GM23338 (cell line): Measurements from ENCODE around the gene IDI2. TPM values are rescaled to one million over a fixed set of nuclear protein-coding genes. Genes with fewer than 3 reads are reported as not detected.

Source experiments
- ATAC-seq: fragments of 200-7000 bp; cut with Tn5 transposase; 3 replicates; pipeline ENCODE4 v1.9.1; 2020
- DNase-seq: peaks from one replicate; pipeline ENCODE4 v3.0.0-alpha.2; 2015; ENCODE audit warnings: low spot score
- H2AFZ ChIP-seq: fragments of 200-600 bp; sonication (generic); 2 replicates; pipeline ENCODE4 v1.8.0; 2016; ENCODE audit warnings: antibody characterized with exemption, mild to moderate bottlenecking, moderate library complexity
- H3F3A ChIP-seq: fragments of 200-600 bp; sonication (generic); replicated peaks from 2 replicates; pipeline ENCODE4 v1.8.0; 2017; ENCODE audit warnings: antibody characterized with exemption, mixed run types, low read depth
- H3K27ac ChIP-seq: fragments of 200-600 bp; sonication (generic); 2 replicates; pipeline ENCODE4 v1.6.1; 2016; ENCODE audit warnings: low read depth
- H3K27me3 ChIP-seq: fragments of 200-600 bp; sonication (generic); 2 replicates; pipeline ENCODE4 v1.8.0; 2016; ENCODE audit warnings: mild to moderate bottlenecking, mixed run types, moderate library complexity; ENCODE audit not compliant: insufficient read depth
- H3K36me3 ChIP-seq: fragments of 200-600 bp; sonication (generic); 2 replicates; pipeline ENCODE4 v1.8.0; 2016; ENCODE audit warnings: mild to moderate bottlenecking; ENCODE audit not compliant: insufficient read depth
- H3K4me1 ChIP-seq: fragments of 200-600 bp; sonication (generic); 2 replicates; pipeline ENCODE4 v1.8.0; 2016; ENCODE audit warnings: mild to moderate bottlenecking, moderate library complexity; ENCODE audit not compliant: insufficient read depth
- H3K4me2 ChIP-seq: fragments of 200-600 bp; sonication (generic); 2 replicates; pipeline ENCODE4 v1.7.1; 2017; ENCODE audit warnings: mixed run types
- H3K4me3 ChIP-seq: fragments of 200-600 bp; sonication (generic); 2 replicates; pipeline ENCODE4 v1.6.1; 2016; ENCODE audit warnings: mixed run types
- H3K79me2 ChIP-seq: fragments of 200-600 bp; sonication (generic); replicated peaks from 2 replicates; pipeline ENCODE4 v1.8.0; 2017; ENCODE audit warnings: mild to moderate bottlenecking; ENCODE audit not compliant: insufficient read depth
- H3K9me2 ChIP-seq: fragments of 200-600 bp; sonication (generic); 2 replicates; pipeline ENCODE4 v1.8.0; 2017; ENCODE audit not compliant: insufficient read depth
- H4K20me1 ChIP-seq: fragments of 200-600 bp; sonication (generic); replicated peaks from 2 replicates; pipeline ENCODE4 v1.8.0; 2017; ENCODE audit warnings: mild to moderate bottlenecking; ENCODE audit not compliant: insufficient read depth
- H3K27ac Mint-ChIP-seq: 2 replicates; pipeline ENCODE4 v1.8.0; 2020; ENCODE audit warnings: inconsistent platforms, mild to moderate bottlenecking, moderate library complexity, mixed read lengths
- H3K27me3 Mint-ChIP-seq: 3 replicates; pipeline ENCODE4 v1.8.0; 2022; ENCODE audit warnings: low read depth, mild to moderate bottlenecking, moderate library complexity, mixed read lengths, inconsistent platforms; ENCODE audit not compliant: insufficient read depth, poor library complexity
- H3K36me3 Mint-ChIP-seq: 3 replicates; pipeline ENCODE4 v1.8.0; 2021; ENCODE audit warnings: low read depth, mild to moderate bottlenecking, inconsistent platforms, moderate library complexity, mixed read lengths
- H3K4me1 Mint-ChIP-seq: 3 replicates; pipeline ENCODE4 v1.8.0; 2020; ENCODE audit warnings: mild to moderate bottlenecking, inconsistent platforms, mixed read lengths
- H3K4me3 Mint-ChIP-seq: 3 replicates; pipeline ENCODE4 v1.8.0; 2021; ENCODE audit warnings: moderate library complexity, mild to moderate bottlenecking, inconsistent platforms, mixed read lengths
- H3K9me3 Mint-ChIP-seq: 3 replicates; pipeline ENCODE4 v1.8.0; 2020; ENCODE audit warnings: moderate library complexity, mild to moderate bottlenecking, inconsistent platforms, mixed read lengths
- CREB1 ChIP-seq: fragments of 250-450 bp; sonication (Bioruptor Pico); IDR thresholded peaks from 2 replicates; pipeline ENCODE4 v1.5.0; 2020; ENCODE audit warnings: low read depth, mild to moderate bottlenecking, moderate library complexity
- ETS1 ChIP-seq: IDR thresholded peaks from 2 replicates; pipeline ENCODE4 v1.6.1; 2016; ENCODE audit warnings: antibody characterized with exemption
- EZH2 ChIP-seq: fragments of 200-600 bp; sonication (generic); IDR thresholded peaks from one replicate; pipeline ENCODE4 v1.8.0; 2017; ENCODE audit warnings: antibody characterized with exemption, mild to moderate bottlenecking, low read depth; ENCODE audit not compliant: unreplicated experiment
- EZH2phosphoT487 ChIP-seq: fragments of 200-600 bp; sonication (generic); IDR thresholded peaks from one replicate; pipeline ENCODE4 v1.8.1; 2018; ENCODE audit warnings: antibody characterized with exemption; ENCODE audit not compliant: unreplicated experiment
- JUNB ChIP-seq: IDR thresholded peaks from one replicate; pipeline ENCODE4 v1.6.1; 2016; ENCODE audit warnings: antibody characterized with exemption; ENCODE audit not compliant: unreplicated experiment
- NANOG ChIP-seq: IDR thresholded peaks from 2 replicates; pipeline ENCODE4 v1.6.1; 2016; ENCODE audit warnings: antibody characterized with exemption, borderline replicate concordance
- POLR2AphosphoS5 ChIP-seq: IDR thresholded peaks from 2 replicates; pipeline ENCODE4 v1.6.1; 2016; ENCODE audit warnings: antibody characterized with exemption, low read depth
- STAT1 ChIP-seq: IDR thresholded peaks from one replicate; pipeline ENCODE4 v1.6.1; 2016; ENCODE audit warnings: antibody characterized with exemption; ENCODE audit not compliant: unreplicated experiment
- ZNF114 ChIP-seq: fragments of 250-450 bp; sonication (Bioruptor Pico); IDR thresholded peaks from 2 replicates; pipeline ENCODE4 v1.5.0; 2020; ENCODE audit warnings: mild to moderate bottlenecking, moderate library complexity
- ZNF331 ChIP-seq: fragments of 250-450 bp; sonication (Bioruptor Pico); IDR thresholded peaks from 2 replicates; pipeline ENCODE4 v1.5.0; 2020; ENCODE audit warnings: low read depth, mild to moderate bottlenecking, moderate library complexity
- long read RNA-seq: library from polyadenylated mRNA; unstranded; transcript quantifications from one replicate; pipeline ENCODE4 v2.0.0, GENCODE V29; 2020; ENCODE audit not compliant: unreplicated experiment
- polyA plus RNA-seq: library from polyadenylated mRNA; unstranded; fragments of >200 nt; fragmentation: Nextera tagmentation; extraction: Ambion mirVana; gene quantifications from 2 replicates; pipeline ENCODE4 v1.2.1, GENCODE V29; 2016
- total RNA-seq: library from RNA; depleted of rRNA; stranded (reverse); fragments of >200 nt; shearing (Covaris generic); gene quantifications from 2 replicates; pipeline ENCODE4 v1.2.3, GENCODE V29; 2014; rRNA removed
- TF ChIP-seq, protein P1 (sequence below): fragments of 250-450 bp; sonication (Bioruptor Pico); IDR thresholded peaks from 2 replicates; pipeline ENCODE4 v1.5.0; 2020; ENCODE audit warnings: mild to moderate bottlenecking, moderate library complexity
- TF ChIP-seq, protein P2 (sequence below), 2 experiments: fragments of 200-600 bp in 1 of 2; sonication (generic) in 1 of 2; conservative IDR thresholded peaks; 2 replicates each; pipeline versions ENCODE4 v1.5.1 to v1.6.1; 2016 to 2017; ENCODE audit warnings: antibody characterized with exemption in 2 of 2, low read depth in 2 of 2, mild to moderate bottlenecking in 2 of 2, moderate library complexity in 1 of 2
- TF ChIP-seq, protein P3 (sequence below): IDR thresholded peaks from one replicate; pipeline ENCODE4 v1.6.1; 2018; ENCODE audit warnings: antibody characterized with exemption; ENCODE audit not compliant: unreplicated experiment

Gene IDI2
- not detected in 2 replicates for total RNA-seq
- polyA plus RNA-seq, result not detected in 2 replicates
- long read RNA-seq, result 0 reads

DNA sequence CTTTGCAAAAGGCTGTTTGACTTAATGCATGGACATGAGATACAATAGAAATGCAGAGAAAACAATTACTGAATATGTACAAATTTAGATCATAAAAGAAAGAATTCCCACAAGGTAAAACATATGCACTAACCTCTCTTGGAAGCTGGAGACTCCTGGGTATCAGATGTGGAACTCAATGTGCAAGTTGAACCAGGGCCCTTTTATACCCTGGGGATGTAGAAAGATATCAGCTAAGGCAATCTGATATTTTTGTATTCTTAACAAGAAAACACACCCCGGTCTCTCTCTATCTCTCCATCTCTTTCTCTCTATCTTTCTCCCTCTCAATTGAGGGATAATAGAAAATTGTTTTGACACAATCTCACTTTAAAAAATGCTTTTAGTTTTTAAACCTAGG is at the start of gene IDI2:
Gene IDI2, minus strand, starts transcription at position 177 of the 400 bp plus-strand sequence. CDS start 1,136 bp downstream, outside the sequence.
- no peak within 1 kb of the TSS for H3K27ac Mint-ChIP-seq
- H3K27me3 ChIP-seq, result no peaks in the 10 kb centered on the region
- peaks cover 11% of the 10 kb centered on the region; the same call in 1 of the 2 replicates for H3K4me1 ChIP-seq
- no peaks in the 10 kb centered on the region for H3K79me2 ChIP-seq
- H3K9me2 ChIP-seq, result no peaks in the 10 kb centered on the region
- 0 out of 2 replicates have a peak, but pooled peaks cover 4% of the 10 kb centered on the region for H3F3A ChIP-seq
- H2AFZ ChIP-seq, result no peak within 1 kb of the TSS
- H3K27me3 Mint-ChIP-seq, result peaks cover 5% of the 10 kb centered on the region
- DNase-seq (no peak), ATAC-seq (no peak)
- H3K4me3 Mint-ChIP-seq, result no peak within 1 kb of the TSS
- H3K4me3 ChIP-seq, result no peak within 1 kb of the TSS
- TF ChIP-seq, protein P1, sequence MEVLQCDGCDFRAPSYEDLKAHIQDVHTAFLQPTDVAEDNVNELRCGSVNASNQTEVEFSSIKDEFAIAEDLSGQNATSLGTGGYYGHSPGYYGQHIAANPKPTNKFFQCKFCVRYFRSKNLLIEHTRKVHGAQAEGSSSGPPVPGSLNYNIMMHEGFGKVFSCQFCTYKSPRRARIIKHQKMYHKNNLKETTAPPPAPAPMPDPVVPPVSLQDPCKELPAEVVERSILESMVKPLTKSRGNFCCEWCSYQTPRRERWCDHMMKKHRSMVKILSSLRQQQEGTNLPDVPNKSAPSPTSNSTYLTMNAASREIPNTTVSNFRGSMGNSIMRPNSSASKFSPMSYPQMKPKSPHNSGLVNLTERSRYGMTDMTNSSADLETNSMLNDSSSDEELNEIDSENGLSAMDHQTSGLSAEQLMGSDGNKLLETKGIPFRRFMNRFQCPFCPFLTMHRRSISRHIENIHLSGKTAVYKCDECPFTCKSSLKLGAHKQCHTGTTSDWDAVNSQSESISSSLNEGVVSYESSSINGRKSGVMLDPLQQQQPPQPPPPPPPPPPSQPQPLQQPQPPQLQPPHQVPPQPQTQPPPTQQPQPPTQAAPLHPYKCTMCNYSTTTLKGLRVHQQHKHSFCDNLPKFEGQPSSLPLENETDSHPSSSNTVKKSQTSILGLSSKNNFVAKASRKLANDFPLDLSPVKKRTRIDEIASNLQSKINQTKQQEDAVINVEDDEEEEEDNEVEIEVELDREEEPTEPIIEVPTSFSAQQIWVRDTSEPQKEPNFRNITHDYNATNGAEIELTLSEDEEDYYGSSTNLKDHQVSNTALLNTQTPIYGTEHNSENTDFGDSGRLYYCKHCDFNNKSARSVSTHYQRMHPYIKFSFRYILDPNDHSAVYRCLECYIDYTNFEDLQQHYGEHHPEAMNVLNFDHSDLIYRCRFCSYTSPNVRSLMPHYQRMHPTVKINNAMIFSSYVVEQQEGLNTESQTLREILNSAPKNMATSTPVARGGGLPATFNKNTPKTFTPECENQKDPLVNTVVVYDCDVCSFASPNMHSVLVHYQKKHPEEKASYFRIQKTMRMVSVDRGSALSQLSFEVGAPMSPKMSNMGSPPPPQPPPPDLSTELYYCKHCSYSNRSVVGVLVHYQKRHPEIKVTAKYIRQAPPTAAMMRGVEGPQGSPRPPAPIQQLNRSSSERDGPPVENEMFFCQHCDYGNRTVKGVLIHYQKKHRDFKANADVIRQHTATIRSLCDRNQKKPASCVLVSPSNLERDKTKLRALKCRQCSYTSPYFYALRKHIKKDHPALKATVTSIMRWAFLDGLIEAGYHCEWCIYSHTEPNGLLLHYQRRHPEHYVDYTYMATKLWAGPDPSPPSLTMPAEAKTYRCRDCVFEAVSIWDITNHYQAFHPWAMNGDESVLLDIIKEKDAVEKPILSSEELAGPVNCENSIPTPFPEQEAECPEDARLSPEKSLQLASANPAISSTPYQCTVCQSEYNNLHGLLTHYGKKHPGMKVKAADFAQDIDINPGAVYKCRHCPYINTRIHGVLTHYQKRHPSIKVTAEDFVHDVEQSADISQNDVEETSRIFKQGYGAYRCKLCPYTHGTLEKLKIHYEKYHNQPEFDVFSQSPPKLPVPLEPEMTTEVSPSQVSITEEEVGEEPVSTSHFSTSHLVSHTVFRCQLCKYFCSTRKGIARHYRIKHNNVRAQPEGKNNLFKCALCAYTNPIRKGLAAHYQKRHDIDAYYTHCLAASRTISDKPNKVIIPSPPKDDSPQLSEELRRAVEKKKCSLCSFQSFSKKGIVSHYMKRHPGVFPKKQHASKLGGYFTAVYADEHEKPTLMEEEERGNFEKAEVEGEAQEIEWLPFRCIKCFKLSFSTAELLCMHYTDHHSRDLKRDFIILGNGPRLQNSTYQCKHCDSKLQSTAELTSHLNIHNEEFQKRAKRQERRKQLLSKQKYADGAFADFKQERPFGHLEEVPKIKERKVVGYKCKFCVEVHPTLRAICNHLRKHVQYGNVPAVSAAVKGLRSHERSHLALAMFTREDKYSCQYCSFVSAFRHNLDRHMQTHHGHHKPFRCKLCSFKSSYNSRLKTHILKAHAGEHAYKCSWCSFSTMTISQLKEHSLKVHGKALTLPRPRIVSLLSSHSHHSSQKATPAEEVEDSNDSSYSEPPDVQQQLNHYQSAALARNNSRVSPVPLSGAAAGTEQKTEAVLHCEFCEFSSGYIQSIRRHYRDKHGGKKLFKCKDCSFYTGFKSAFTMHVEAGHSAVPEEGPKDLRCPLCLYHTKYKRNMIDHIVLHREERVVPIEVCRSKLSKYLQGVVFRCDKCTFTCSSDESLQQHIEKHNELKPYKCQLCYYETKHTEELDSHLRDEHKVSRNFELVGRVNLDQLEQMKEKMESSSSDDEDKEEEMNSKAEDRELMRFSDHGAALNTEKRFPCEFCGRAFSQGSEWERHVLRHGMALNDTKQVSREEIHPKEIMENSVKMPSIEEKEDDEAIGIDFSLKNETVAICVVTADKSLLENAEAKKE (CRISPR knock-in tag), result no peak
- TF ChIP-seq POLR2AphosphoS5 (no peak), ZNF331 (CRISPR knock-in tag) (no peak), EZH2 (no peak), ETS1 (no peak), NANOG (no peak), JUNB (no peak), EZH2phosphoT487 (no peak), STAT1 (no peak), ZNF114 (CRISPR knock-in tag) (no peak), CREB1 (CRISPR knock-in tag) (no peak)
- TF ChIP-seq, protein P2, sequence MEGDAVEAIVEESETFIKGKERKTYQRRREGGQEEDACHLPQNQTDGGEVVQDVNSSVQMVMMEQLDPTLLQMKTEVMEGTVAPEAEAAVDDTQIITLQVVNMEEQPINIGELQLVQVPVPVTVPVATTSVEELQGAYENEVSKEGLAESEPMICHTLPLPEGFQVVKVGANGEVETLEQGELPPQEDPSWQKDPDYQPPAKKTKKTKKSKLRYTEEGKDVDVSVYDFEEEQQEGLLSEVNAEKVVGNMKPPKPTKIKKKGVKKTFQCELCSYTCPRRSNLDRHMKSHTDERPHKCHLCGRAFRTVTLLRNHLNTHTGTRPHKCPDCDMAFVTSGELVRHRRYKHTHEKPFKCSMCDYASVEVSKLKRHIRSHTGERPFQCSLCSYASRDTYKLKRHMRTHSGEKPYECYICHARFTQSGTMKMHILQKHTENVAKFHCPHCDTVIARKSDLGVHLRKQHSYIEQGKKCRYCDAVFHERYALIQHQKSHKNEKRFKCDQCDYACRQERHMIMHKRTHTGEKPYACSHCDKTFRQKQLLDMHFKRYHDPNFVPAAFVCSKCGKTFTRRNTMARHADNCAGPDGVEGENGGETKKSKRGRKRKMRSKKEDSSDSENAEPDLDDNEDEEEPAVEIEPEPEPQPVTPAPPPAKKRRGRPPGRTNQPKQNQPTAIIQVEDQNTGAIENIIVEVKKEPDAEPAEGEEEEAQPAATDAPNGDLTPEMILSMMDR (conservative IDR thresholded peaks at IDR 0.05; ENCODE audit: low read depth in 2 of 2), result no peak
- TF ChIP-seq, protein P3, sequence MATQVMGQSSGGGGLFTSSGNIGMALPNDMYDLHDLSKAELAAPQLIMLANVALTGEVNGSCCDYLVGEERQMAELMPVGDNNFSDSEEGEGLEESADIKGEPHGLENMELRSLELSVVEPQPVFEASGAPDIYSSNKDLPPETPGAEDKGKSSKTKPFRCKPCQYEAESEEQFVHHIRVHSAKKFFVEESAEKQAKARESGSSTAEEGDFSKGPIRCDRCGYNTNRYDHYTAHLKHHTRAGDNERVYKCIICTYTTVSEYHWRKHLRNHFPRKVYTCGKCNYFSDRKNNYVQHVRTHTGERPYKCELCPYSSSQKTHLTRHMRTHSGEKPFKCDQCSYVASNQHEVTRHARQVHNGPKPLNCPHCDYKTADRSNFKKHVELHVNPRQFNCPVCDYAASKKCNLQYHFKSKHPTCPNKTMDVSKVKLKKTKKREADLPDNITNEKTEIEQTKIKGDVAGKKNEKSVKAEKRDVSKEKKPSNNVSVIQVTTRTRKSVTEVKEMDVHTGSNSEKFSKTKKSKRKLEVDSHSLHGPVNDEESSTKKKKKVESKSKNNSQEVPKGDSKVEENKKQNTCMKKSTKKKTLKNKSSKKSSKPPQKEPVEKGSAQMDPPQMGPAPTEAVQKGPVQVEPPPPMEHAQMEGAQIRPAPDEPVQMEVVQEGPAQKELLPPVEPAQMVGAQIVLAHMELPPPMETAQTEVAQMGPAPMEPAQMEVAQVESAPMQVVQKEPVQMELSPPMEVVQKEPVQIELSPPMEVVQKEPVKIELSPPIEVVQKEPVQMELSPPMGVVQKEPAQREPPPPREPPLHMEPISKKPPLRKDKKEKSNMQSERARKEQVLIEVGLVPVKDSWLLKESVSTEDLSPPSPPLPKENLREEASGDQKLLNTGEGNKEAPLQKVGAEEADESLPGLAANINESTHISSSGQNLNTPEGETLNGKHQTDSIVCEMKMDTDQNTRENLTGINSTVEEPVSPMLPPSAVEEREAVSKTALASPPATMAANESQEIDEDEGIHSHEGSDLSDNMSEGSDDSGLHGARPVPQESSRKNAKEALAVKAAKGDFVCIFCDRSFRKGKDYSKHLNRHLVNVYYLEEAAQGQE, result no peak
- H3K27ac ChIP-seq, result no peak within 1 kb of the TSS
- no peaks in the 10 kb centered on the region for H4K20me1 ChIP-seq
- no peak within 1 kb of the TSS for H3K4me2 ChIP-seq
- no peaks in the 10 kb centered on the region for H3K36me3 ChIP-seq
- H3K36me3 Mint-ChIP-seq, result peaks cover 6% of the 10 kb centered on the region
- no peaks in the 10 kb centered on the region for H3K9me3 Mint-ChIP-seq
- peaks cover 5% of the 10 kb centered on the region; the same call in 1 of the 3 replicates for H3K4me1 Mint-ChIP-seq
